IMR-90 (cell line): ENCODE results near the gene CD28. TPM values are rescaled to one million over a fixed set of nuclear protein-coding genes. Genes with fewer than 3 reads are reported as not detected.

Source experiments
- ATAC-seq: fragments of 200-7000 bp; cut with Tn5 transposase; 2 replicates; pipeline ENCODE4 v1.9.1; 2020; ENCODE audit warnings: low read depth, mild to moderate bottlenecking, moderate library complexity
- BruUV-seq: library from RNA; stranded (reverse); fragments of 400-500 nt; replicated peaks from 2 replicates; lab custom pipeline; 2021; lab: Mats Ljungman, UMichigan
- CTCF ChIA-PET: fragments of 300-600 bp; formaldehyde crosslinking; extraction: SDS; loops from one replicate; lab custom pipeline; 2021; ENCODE audit warnings: antibody characterized with exemption; lab: Yijun Ruan, JAX
- POLR2A ChIA-PET: fragments of 300-600 bp; sonication (Branson Sonifier 250); formaldehyde crosslinking; loops from one replicate; lab custom pipeline; 2022; ENCODE audit warnings: antibody characterized with exemption; ENCODE audit not compliant: unreplicated experiment; lab: Charles Lee
- DNase-seq: peaks from one replicate; pipeline ENCODE4 v3.0.0; 2013
- H2AFZ ChIP-seq: replicated peaks from 2 replicates; pipeline ENCODE3; 2013; ENCODE audit warnings: low read length, mild to moderate bottlenecking; ENCODE audit not compliant: poor library complexity
- H2AK5ac ChIP-seq: 2 replicates; pipeline ENCODE4 v1.6.1; 2013; ENCODE audit warnings: low read depth, low read length, inconsistent platforms
- H2AK9ac ChIP-seq: replicated peaks from 2 replicates; pipeline ENCODE3; 2013; ENCODE audit warnings: mild to moderate bottlenecking, low read depth, low read length, moderate library complexity; ENCODE audit not compliant: poor library complexity
- H2BK120ac ChIP-seq: 2 replicates; pipeline ENCODE4 v1.6.1; 2013; ENCODE audit warnings: low read depth, low read length, inconsistent platforms
- H2BK15ac ChIP-seq: 3 replicates; pipeline ENCODE4 v1.6.1; 2013; ENCODE audit warnings: low read depth, low read length, inconsistent platforms
- H2BK20ac ChIP-seq: 2 replicates; pipeline ENCODE4 v1.6.1; 2013; ENCODE audit warnings: low read depth, mild to moderate bottlenecking, inconsistent platforms, low read length, moderate library complexity
- H2BK5ac ChIP-seq: 2 replicates; pipeline ENCODE4 v1.6.1; 2013; ENCODE audit warnings: mild to moderate bottlenecking, low read depth, low read length, inconsistent platforms; ENCODE audit not compliant: poor library complexity, severe bottlenecking
- H3K14ac ChIP-seq: replicated peaks from 2 replicates; pipeline ENCODE4 v1.6.1; 2013; ENCODE audit warnings: low read depth, low read length, inconsistent platforms
- H3K18ac ChIP-seq: 2 replicates; pipeline ENCODE4 v1.6.1; 2013; ENCODE audit warnings: low read depth, low read length, control low read depth
- H3K23ac ChIP-seq: 2 replicates; pipeline ENCODE4 v1.6.1; 2013; ENCODE audit warnings: low read depth, low read length, inconsistent platforms
- H3K27ac ChIP-seq: 2 replicates; pipeline ENCODE4 v1.5.1; 2013; ENCODE audit warnings: mild to moderate bottlenecking, control low read depth, low read length; ENCODE audit not compliant: insufficient read depth
- H3K27me3 ChIP-seq: 2 replicates; pipeline ENCODE4 v1.6.1; 2013; ENCODE audit warnings: low read length; ENCODE audit not compliant: control insufficient read depth, insufficient read depth
- H3K36me3 ChIP-seq: 2 replicates; pipeline ENCODE4 v1.6.1; 2013; ENCODE audit warnings: low read length, mixed read lengths; ENCODE audit not compliant: control insufficient read depth, insufficient read depth
- H3K4ac ChIP-seq: 2 replicates; pipeline ENCODE4 v1.6.1; 2013; ENCODE audit warnings: low read depth, low read length, inconsistent platforms
- H3K4me1 ChIP-seq: 2 replicates; pipeline ENCODE4 v1.6.1; 2013; ENCODE audit warnings: low read length, mixed read lengths; ENCODE audit not compliant: control insufficient read depth, insufficient read depth
- H3K4me2 ChIP-seq: 2 replicates; pipeline ENCODE4 v1.6.1; 2013; ENCODE audit warnings: low read depth, mild to moderate bottlenecking, control low read depth, low read length, moderate library complexity
- H3K4me3 ChIP-seq: 2 replicates; pipeline ENCODE4 v1.5.1; 2013; ENCODE audit warnings: low read depth, mild to moderate bottlenecking, control low read depth, low read length, moderate library complexity; ENCODE audit not compliant: insufficient read depth
- H3K56ac ChIP-seq: 2 replicates; pipeline ENCODE4 v1.6.1; 2013; ENCODE audit warnings: low read length, inconsistent platforms; ENCODE audit not compliant: insufficient read depth; ENCODE audit errors: extremely low read depth
- H3K79me1 ChIP-seq, 2 experiments: 2 replicates each; pipeline ENCODE4 v1.6.1; 2013; ENCODE audit warnings: low read length in 2 of 2, inconsistent platforms in 1 of 2, low read depth in 1 of 2
- H3K9ac ChIP-seq: 2 replicates; pipeline ENCODE4 v1.6.1; 2013; ENCODE audit warnings: low read depth, low read length, control low read depth
- H3K9me1 ChIP-seq: 2 replicates; pipeline ENCODE4 v1.6.1; 2013; ENCODE audit warnings: low read length, inconsistent platforms; ENCODE audit not compliant: insufficient read depth
- H3K9me3 ChIP-seq: 2 replicates; pipeline ENCODE4 v1.6.1; 2013; ENCODE audit warnings: low read length; ENCODE audit not compliant: control insufficient read depth, insufficient read depth
- H4K20me1 ChIP-seq: 2 replicates; pipeline ENCODE4 v1.6.1; 2013; ENCODE audit warnings: low read length, inconsistent platforms; ENCODE audit not compliant: insufficient read depth
- H4K5ac ChIP-seq: 2 replicates; pipeline ENCODE4 v1.6.1; 2013; ENCODE audit warnings: mild to moderate bottlenecking, low read depth, low read length, control low read depth
- H4K8ac ChIP-seq, 2 experiments: 2 replicates each; pipeline ENCODE4 v1.6.1; 2013; ENCODE audit warnings: low read depth in 2 of 2, low read length in 2 of 2, control low read depth in 1 of 2, inconsistent platforms in 1 of 2
- H4K91ac ChIP-seq: 2 replicates; pipeline ENCODE4 v1.6.1; 2013; ENCODE audit warnings: low read depth, low read length, inconsistent platforms; ENCODE audit not compliant: insufficient read depth
- BHLHE40 ChIP-seq: fragments of 150-350 bp; IDR thresholded peaks from 2 replicates; pipeline ENCODE4 v1.6.1; 2016; ENCODE audit warnings: mild to moderate bottlenecking, low read depth, low read length
- CEBPB ChIP-seq: IDR thresholded peaks from 2 replicates; pipeline ENCODE4 v1.6.1; 2012; ENCODE audit warnings: low read depth, low read length, improper control_type of control experiment
- CHD1 ChIP-seq: IDR thresholded peaks from 2 replicates; pipeline ENCODE4 v1.6.1; 2012; ENCODE audit warnings: low read depth, low read length, improper control_type of control experiment
- MAFK ChIP-seq: IDR thresholded peaks from 2 replicates; pipeline ENCODE4 v1.6.1; 2012; ENCODE audit warnings: low read depth, low read length, improper control_type of control experiment
- MAZ ChIP-seq: IDR thresholded peaks from 2 replicates; pipeline ENCODE4 v1.6.1; 2012; ENCODE audit warnings: low read depth, mild to moderate bottlenecking, low read length, improper control_type of control experiment, moderate library complexity, borderline replicate concordance
- MXI1 ChIP-seq: IDR thresholded peaks from 2 replicates; pipeline ENCODE4 v1.6.1; 2012; ENCODE audit warnings: low read depth, mild to moderate bottlenecking, low read length, moderate library complexity, borderline replicate concordance
- NFE2L2 ChIP-seq: fragments of 150-350 bp; IDR thresholded peaks from 2 replicates; pipeline ENCODE4 v1.6.1; 2016; ENCODE audit warnings: low read depth, mild to moderate bottlenecking, low read length
- POLR2A ChIP-seq: IDR thresholded peaks from 2 replicates; pipeline ENCODE4 v1.6.1; 2012; ENCODE audit warnings: mild to moderate bottlenecking, low read depth, low read length
- RAD21 ChIP-seq: IDR thresholded peaks from 2 replicates; pipeline ENCODE4 v1.6.1; 2012; ENCODE audit warnings: low read length, improper control_type of control experiment
- RFX5 ChIP-seq: IDR thresholded peaks from 2 replicates; pipeline ENCODE4 v1.8.0; 2012; ENCODE audit warnings: low read depth, mild to moderate bottlenecking, low read length, moderate library complexity
- SMC3 ChIP-seq: fragments of 150-350 bp; IDR thresholded peaks from 2 replicates; pipeline ENCODE4 v1.6.1; 2016; ENCODE audit warnings: low read depth, mild to moderate bottlenecking, antibody characterized with exemption, low read length, moderate library complexity
- WGBS, 2 experiments: methylation state at CpG; one replicate each; pipeline versions ENCODE4 v1.1.5 to v1.1.7; 2013; ENCODE audit warnings: missing lambda C conversion rate in 2 of 2; ENCODE audit not compliant: insufficient read length in 1 of 2; ENCODE audit errors: extremely low coverage in 2 of 2; 5-methylcytosine and 5-hydroxymethylcytosine counted together
- dilution Hi-C: fragments of 300-500 bp; cut with HindIII; formaldehyde crosslinking; loops from one replicate; pipeline ENCODE4 v1.14.3; 2018; ENCODE audit warnings: low sequenced_read_pairs; ENCODE audit not compliant: unreplicated experiment
- in situ Hi-C: fragments of 300-500 bp; cut with MboI; formaldehyde crosslinking; loops from 3 replicates; pipeline ENCODE4 v1.14.3; 2019; ENCODE audit warnings: low sequenced_read_pairs, inconsistent platforms, mixed read lengths
- intact Hi-C: fragments of 100-400 bp; cut with micrococcal nuclease; formaldehyde crosslinking; loops from 2 replicates; pipeline ENCODE4 v1.10.0; 2022
- polyA plus RNA-seq, 3 experiments: library from polyadenylated mRNA; depleted of rRNA; stranded (reverse); fragments of >200 nt; gene quantifications; 2 replicates each; pipeline ENCODE4 v1.2.3, GENCODE V29; 2012; ENCODE audit warnings: low replicate concordance in 1 of 3
- total RNA-seq: library from RNA; depleted of rRNA; stranded (reverse); fragments of >200 nt; gene quantifications from 2 replicates; pipeline ENCODE4 v1.2.3, GENCODE V29; 2012
- TF ChIP-seq, protein P1 (sequence below): conservative IDR thresholded peaks from 2 replicates; pipeline ENCODE4 v1.5.1; 2012; ENCODE audit warnings: mild to moderate bottlenecking, low read depth, low read length, improper control_type of control experiment
- TF ChIP-seq, protein P2 (sequence below): fragments of 150-350 bp; IDR thresholded peaks from 2 replicates; pipeline ENCODE4 v1.6.1; 2016; ENCODE audit warnings: low read depth, mild to moderate bottlenecking, low read length, moderate library complexity, borderline replicate concordance

The CD28 gene
- total and polyA plus RNA-seq, 2 of the 4 experiments (the other 2 are of a cell fraction), result not detected

DNA sequence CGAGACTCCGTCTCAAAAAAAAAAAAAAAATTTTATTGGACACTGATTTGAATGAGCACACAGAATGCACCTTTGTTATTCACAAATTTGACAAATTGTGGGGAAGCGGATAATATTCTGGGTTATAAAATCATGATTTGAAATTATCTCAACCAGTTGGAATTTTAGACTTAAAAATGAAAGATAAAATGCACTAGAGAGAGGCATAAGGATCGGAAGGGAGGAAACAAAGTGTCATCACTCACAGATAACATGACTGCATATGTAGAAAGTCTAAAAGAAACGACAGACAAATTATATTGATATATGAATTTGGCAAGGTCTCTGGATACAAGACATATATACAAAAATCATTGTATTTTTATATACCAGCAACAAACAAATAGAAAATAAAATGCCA, 70.6 kb downstream of the CD28 start:
- ChIA-PET CTCF (no interaction called here), POLR2A (interaction anchor here (0.8 kb wide), 1 partner anchor 411 kb away, joined by 6 read pairs; no protein-coding TSS in a partner anchor)
- Histone ChIP-seq H3K4me3 (no peak overlapping the region), H2BK120ac (no peak overlapping the region), H3K4me2 (no peak overlapping the region), H3K4ac (no peak overlapping the region), H3K9me3 (no peaks in the 10 kb centered on the region), H3K14ac (no peak overlapping the region), H3K56ac (no peak overlapping the region), H2BK20ac (no peak overlapping the region), H3K27ac (no peak overlapping the region), H3K9me1 (0 out of 2 replicates have a peak, but pooled peaks cover under 1% of the 10 kb centered on the region), H2AK5ac (no peak overlapping the region), H3K9ac (no peak overlapping the region), H3K23ac (no peak overlapping the region), H4K5ac (no peak overlapping the region), H3K18ac (no peak overlapping the region), H2BK15ac (no peak overlapping the region), H2AK9ac (no peak overlapping the region), H2BK5ac (no peak overlapping the region), H4K91ac (no peak overlapping the region), H4K20me1 (no peaks in the 10 kb centered on the region), H3K36me3 (no peaks in the 10 kb centered on the region), H3K27me3 (no peaks in the 10 kb centered on the region), H3K4me1 (peaks cover 6% of the 10 kb centered on the region), H3K79me1 (no peaks in the 10 kb centered on the region), H4K8ac (no peak overlapping the region), H2AFZ (no peak overlapping the region)
- dilution Hi-C loops, result no loop called here
- ATAC-seq (no peak), DNase-seq (no peak)
- 100% methylated on average over 1 of the region's 5 CpGs; no CpG with 5 or more reads in 1 of the 2 experiments for WGBS, 2 experiments
- BruUV-seq, result no TSS peak
- intact Hi-C loops, result no loop called here
- in situ Hi-C loops, result no loop called here
- no peak for TF ChIP-seq MAZ
- no peak for TF ChIP-seq RFX5
- no peak for TF ChIP-seq CEBPB
- no peak for TF ChIP-seq CHD1
- no peak for TF ChIP-seq RAD21
- no peak for TF ChIP-seq MXI1
- TF ChIP-seq, protein P1, sequence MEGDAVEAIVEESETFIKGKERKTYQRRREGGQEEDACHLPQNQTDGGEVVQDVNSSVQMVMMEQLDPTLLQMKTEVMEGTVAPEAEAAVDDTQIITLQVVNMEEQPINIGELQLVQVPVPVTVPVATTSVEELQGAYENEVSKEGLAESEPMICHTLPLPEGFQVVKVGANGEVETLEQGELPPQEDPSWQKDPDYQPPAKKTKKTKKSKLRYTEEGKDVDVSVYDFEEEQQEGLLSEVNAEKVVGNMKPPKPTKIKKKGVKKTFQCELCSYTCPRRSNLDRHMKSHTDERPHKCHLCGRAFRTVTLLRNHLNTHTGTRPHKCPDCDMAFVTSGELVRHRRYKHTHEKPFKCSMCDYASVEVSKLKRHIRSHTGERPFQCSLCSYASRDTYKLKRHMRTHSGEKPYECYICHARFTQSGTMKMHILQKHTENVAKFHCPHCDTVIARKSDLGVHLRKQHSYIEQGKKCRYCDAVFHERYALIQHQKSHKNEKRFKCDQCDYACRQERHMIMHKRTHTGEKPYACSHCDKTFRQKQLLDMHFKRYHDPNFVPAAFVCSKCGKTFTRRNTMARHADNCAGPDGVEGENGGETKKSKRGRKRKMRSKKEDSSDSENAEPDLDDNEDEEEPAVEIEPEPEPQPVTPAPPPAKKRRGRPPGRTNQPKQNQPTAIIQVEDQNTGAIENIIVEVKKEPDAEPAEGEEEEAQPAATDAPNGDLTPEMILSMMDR, result no peak
- TF ChIP-seq POLR2A, result no peak
- no peak for TF ChIP-seq SMC3
- TF ChIP-seq, protein P2, sequence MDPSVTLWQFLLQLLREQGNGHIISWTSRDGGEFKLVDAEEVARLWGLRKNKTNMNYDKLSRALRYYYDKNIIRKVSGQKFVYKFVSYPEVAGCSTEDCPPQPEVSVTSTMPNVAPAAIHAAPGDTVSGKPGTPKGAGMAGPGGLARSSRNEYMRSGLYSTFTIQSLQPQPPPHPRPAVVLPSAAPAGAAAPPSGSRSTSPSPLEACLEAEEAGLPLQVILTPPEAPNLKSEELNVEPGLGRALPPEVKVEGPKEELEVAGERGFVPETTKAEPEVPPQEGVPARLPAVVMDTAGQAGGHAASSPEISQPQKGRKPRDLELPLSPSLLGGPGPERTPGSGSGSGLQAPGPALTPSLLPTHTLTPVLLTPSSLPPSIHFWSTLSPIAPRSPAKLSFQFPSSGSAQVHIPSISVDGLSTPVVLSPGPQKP, result no peak
- no peak for TF ChIP-seq MAFK
- TF ChIP-seq BHLHE40, result no peak
- no peak for TF ChIP-seq NFE2L2
